T-helper 2 cell treated with Interferon-gamma antibody and Interleukin-4, amounts not matched to agents 100 ng/mL and 5 ng/mL, for 36 hours (primary cell): Measurements from ENCODE around the gene TAF1B. TPM values are rescaled to one million over a fixed set of nuclear protein-coding genes. Genes with fewer than 3 reads are reported as not detected.

Experiments
- intact Hi-C: fragments of 100-400 bp; cut with micrococcal nuclease; formaldehyde crosslinking; loops from one replicate; pipeline ENCODE4 v1.15.1; 2023
- total RNA-seq: library from RNA; stranded (reverse); gene quantifications from 2 replicates; pipeline ENCODE4 v1.2.3, GENCODE V29; 2022

Gene TAF1B
- total RNA-seq, 1 donor from 2014 or later = 48.3 TPM

DNA sequence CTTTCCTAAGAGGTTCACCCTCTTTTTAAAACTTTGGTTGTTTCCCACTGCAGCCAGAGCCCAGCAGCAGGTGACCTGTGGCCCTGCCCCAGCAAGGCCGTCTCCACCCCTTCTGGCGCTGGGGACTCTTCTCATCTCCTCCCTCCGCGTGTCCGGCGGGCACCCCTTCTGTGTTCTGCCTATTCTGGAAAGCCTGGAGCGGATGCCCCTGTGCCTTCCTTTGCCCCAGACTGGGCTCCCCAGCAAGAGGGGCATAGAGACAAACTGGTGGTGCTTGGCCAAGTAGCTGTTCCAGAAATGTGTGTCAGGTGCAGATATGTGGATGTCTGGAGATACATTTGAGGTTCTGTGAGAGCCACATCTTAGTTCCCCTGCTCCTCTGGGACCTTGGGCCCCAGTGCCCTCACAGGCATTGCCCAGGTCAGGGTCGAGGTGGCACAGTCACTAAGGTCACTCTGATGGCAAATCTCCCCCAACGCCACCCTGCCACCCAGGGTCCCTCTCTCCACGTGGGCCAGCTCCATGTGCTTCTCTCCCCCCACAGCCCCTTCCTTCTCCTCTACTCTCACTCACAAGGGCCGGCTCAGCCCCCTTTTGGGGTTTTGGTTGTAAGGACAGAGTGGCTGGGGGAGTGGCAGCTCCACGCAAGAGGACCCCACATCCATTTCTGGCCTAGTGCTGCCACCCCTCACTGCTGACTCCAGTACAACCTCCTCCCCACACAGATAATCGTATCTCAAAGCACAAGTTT is 35.5 kb upstream of the TAF1B start:
- intact Hi-C loops = no loop called here

DNA sequence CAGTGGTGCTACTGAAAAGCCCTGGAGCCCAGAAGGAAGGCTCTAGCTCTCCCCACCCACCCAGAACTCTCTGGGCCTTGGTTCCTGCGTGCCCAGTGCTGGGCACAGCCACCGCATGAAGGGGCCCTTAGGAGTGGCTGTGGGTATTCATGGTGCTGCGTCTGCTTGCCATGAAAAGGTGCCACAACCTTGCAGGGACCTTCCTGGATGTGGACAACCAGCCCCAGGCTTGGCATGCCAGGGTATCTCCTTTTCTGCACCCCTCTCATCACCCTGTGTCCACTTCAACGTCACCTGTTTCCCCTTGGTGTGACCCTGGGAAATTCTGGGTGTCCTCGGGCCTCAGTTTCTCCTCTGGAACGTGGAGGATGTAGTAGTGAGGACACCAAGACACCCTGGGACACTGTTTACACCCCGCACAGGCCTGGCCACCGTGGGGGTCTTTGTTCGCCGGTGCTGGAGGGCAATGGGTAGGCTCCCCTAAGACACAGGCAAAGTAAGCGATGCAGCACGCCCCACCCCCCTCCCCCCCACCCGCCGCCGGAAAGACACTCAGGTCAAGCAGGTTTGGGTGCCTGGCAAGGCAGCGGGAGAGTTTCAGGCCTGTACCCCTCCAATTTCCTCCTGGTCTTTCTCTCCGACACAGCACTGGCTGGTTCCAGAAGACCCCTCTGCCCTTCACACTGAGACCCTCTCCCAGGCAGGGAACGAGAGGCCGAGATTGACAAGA is 34.8 kb upstream of the TAF1B start:
- intact Hi-C loops = no loop called here

- intact Hi-C loops = no loop called here
These were observed 34.3 kb upstream of the TAF1B start for GRCh38 chr2:9809064-9809356.

- intact Hi-C loops = loop anchor here (10.0 kb wide), 1 partner anchor 105 kb away; no protein-coding TSS in a partner anchor
These were observed 33.7 kb upstream of the TAF1B start for GRCh38 chr2:9809448-9810088.

DNA sequence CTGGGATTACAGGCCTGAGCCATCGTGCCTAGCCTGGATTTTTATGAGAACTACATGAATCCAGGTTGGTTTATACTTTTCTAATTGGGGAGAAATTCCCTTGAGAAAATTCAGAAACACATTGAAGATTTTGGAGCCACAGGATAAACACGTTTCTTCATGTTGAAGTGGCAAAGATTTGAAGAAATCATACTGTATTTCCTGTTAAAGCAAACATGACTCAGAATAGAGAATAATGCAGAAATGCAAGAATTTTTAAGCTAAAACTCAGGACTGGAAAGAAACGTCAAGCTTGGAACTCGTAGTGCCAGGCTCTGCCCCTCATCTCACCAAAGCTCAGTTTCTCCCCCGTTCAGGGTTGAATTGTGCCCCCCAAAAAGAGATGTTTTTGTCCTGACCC is 32.1 kb upstream of the TAF1B start:
- intact Hi-C loops = loop anchor here (10.0 kb wide), 1 partner anchor 104 kb away; no protein-coding TSS in a partner anchor

GRCh38 chr2:9811679-9812511 is 31.4 kb upstream of the TAF1B start:
- intact Hi-C loops = loop anchor here (10.0 kb wide), 1 partner anchor 103 kb away; no protein-coding TSS in a partner anchor

- intact Hi-C loops = loop anchor here (1.0 to 10.0 kb wide), 2 partner anchors 102 to 235 kb away; no protein-coding TSS in a partner anchor
These were observed 30.3 kb upstream of the TAF1B start for GRCh38 chr2:9812945-9813311.

DNA sequence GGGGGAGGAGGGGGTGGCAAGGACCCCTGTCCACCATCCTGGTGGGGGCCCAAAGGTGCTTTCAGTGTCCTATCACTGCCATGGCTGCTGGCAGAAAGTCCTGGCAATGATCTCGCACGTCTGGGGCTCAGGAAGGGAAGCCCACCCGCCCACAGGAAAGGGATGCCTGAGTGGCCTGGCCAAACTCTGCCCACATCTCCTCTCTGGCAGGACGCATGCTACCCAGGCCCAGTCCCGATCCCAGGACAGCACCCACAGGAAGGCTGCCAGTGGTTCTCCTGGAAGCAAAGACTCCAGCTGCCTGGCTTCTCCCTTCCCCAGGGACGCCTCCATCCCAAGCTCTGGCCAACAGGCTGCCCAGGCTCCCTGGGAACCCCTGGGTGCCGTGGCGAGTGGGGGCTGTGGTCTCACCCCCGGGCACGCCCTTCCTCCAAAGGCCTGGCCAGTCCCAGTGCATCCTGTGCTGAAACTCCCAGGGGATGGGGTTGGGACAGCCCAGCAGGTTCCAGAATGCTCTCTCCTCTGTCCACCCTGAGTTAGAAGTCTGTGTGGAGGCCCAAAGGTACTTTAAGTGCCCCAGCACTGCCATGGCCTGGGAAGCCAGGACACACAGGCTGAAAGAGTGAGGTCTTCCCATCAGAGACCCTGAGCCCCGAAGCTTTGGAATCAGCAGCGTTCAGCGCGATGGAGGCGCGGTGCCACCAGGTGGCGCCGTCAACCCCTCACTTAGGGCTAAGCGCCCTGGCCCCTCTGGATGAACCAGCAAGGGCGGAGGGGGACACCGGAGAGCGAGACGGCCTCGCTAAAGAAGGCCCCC is 29.8 kb upstream of the TAF1B start:
- intact Hi-C loops = loop anchor here (1.0 to 10.0 kb wide), 3 partner anchors 101 to 235 kb away; partner anchors contain the start of gene GRHL1

- intact Hi-C loops = loop anchor here (2.0 to 10.0 kb wide), 2 partner anchors 101 to 137 kb away; partner anchors contain the start of gene GRHL1
These were observed 29.0 kb upstream of the TAF1B start for GRCh38 chr2:9814129-9814868.

DNA sequence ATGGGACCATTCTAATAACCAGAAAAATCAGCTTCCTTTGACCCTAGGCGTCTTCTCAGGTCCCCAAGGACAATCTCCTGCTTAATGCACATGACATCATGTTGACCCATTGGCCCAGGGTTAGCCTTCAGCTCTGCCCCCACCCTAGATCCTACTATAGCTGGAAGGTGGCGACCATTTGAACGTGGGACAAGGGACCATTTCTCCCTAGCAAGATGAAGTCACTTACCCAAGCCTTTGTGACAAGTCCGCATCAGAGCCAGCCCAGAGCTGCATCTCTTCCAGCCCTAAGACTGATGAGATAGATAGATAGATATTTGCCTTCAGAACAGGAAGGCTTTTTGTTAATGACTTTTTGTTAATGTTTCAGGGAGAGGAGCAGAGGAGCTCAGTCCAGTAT is 28.2 kb upstream of the TAF1B start:
- intact Hi-C loops = loop anchor here (2.0 to 10.0 kb wide), 2 partner anchors 100 to 136 kb away; partner anchors contain the start of gene GRHL1

DNA sequence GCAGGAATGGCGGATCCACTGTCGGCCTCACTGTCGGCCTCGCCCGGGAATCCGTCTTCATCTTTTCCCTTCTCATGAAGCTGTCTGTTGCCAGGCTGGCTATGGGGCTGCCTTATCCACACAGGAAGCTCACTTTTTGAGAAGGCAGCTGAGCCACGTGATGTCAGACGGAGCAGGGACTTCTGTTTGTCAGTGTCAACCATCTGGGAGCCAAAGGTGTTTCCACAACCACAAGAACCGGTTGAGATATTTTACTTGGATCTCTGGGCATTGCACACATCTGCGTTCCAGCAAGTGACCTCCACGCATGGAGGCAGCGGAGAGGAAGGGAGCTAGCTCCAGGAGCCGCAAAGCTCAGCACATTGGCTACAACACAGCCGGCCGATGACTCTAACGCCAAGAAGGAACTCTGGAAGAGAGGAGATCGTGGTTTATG is 27.4 kb upstream of the TAF1B start:
- intact Hi-C loops = loop anchor here (2.0 to 10.0 kb wide), 2 partner anchors 99 to 135 kb away; partner anchors contain the start of gene GRHL1

DNA sequence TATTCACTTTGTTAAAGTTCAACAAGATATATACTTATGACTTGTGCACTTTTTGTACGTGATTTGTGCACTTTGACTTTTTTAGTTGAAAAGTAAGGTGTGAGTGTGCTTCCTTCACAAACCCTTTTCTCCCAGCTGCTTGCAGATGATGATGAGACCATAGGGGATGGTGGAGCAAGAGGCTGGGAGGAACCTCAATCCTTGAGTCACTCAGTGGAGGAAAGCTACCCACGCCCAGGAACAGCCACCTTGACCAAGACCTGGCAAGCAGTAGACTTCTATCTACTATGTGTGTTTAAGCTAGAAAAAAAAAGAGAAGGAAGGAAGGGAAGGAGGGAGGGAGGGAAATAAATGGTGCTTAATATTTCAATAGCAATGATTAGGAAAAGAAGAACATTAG is 25.2 kb upstream of the TAF1B start:
- intact Hi-C loops = loop anchor here (10.0 kb wide), 1 partner anchor 97 kb away; no protein-coding TSS in a partner anchor

DNA sequence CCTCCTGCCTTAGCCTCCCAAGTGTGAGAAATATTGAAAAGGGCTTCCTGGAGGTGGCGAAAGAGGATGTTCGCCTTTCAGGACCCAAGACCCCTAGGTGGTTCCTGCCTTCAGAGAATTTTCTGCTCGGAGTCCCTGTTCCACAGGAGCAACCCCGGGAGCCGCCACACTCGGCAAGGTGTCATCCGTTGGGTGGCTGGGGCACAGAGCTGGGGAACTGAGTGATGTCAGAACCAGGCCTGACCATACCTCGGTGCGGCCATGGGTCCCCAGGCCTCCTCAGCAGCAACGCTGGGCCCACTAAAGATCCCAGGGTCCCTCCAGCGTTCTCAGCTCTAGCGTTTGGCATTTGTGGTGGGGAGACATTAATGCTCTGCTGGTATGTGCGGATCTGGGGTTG is 23.7 kb upstream of the TAF1B start:
- intact Hi-C loops = loop anchor here (10.0 kb wide), 1 partner anchor 95 kb away; no protein-coding TSS in a partner anchor

- intact Hi-C loops = no loop called here
These were observed 23.0 kb upstream of the TAF1B start for GRCh38 chr2:9820020-9820973.

- intact Hi-C loops = no loop called here
These were observed 21.3 kb upstream of the TAF1B start for GRCh38 chr2:9821805-9822445.

DNA sequence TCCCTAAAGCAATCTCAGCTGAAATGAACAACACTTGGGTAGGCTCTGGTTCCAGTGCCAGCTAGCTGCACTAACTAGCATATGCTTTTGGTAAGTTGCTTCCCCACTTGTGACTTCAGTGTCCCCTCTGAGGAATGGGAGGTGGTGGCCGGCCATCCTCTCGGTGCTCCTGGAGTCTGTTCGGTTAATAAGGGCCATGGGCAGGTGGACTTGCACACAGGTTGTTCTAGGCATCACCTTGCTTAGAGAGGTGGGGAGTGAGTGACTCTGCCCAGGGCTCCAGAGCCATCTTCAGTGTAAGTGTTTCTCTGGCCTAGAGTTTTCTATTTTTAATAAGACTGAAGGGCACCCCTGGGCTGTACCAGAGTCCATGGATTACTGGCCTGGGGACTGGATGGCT is 18.8 kb upstream of the TAF1B start:
- intact Hi-C loops = no loop called here

- intact Hi-C loops = no loop called here
These were observed 18.1 kb upstream of the TAF1B start for GRCh38 chr2:9824956-9825720.
